ENCODE results near the gene AIFM3.
"Not testable (repeated sequence)": the region's sequence is repeated elsewhere in the genome, so short reads cannot be mapped to it uniquely, and the experiment has no call there.

The AIFM3 gene, protein sequence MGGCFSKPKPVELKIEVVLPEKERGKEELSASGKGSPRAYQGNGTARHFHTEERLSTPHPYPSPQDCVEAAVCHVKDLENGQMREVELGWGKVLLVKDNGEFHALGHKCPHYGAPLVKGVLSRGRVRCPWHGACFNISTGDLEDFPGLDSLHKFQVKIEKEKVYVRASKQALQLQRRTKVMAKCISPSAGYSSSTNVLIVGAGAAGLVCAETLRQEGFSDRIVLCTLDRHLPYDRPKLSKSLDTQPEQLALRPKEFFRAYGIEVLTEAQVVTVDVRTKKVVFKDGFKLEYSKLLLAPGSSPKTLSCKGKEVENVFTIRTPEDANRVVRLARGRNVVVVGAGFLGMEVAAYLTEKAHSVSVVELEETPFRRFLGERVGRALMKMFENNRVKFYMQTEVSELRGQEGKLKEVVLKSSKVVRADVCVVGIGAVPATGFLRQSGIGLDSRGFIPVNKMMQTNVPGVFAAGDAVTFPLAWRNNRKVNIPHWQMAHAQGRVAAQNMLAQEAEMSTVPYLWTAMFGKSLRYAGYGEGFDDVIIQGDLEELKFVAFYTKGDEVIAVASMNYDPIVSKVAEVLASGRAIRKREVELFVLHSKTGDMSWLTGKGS

DNA sequence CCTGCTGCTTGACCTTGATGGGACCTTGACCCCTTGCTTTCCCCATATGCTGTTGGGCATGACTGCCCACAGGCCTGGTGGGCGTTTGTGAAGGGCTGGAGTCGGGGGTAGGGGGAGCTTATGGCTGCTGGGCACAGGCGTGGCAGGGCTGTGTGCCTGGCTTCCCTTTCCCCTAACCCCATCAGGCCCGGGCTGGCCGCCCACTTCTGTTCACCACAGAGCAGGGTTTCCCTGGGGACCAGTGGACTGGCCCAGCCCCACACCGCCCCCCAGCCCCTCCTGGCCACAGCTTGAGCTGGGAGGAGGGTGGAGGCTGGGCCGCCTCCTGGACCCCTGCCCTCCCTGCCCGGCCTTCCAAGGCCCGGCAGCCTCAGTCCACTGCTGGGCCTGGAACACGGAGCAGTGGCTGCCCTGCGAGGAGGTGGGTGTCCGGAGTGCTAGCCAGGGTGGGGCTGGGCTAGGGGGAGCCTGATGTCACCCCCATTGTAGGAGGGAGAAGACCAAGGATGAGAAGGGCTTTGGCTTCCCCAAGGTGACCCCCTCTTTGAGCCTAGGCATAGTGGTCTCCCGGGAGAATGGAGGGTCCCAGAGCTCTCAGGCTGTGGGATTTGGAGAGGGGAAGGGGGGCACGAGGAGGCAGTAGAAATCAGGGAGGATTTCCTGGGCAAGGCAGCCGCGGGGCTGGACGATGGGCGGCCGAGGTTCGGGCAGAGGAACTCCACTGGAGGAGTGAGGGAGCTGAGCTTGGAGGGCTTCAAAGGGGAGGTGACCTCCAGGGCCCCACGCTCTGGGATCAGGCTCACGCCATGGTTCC, at the start of gene AIFM3:
AIFM3 (plus strand) TSS at position 373 of the 814 bp plus-strand sequence. CDS start 690 bp downstream, outside the sequence.
- DNase-seq: no peak

DNA sequence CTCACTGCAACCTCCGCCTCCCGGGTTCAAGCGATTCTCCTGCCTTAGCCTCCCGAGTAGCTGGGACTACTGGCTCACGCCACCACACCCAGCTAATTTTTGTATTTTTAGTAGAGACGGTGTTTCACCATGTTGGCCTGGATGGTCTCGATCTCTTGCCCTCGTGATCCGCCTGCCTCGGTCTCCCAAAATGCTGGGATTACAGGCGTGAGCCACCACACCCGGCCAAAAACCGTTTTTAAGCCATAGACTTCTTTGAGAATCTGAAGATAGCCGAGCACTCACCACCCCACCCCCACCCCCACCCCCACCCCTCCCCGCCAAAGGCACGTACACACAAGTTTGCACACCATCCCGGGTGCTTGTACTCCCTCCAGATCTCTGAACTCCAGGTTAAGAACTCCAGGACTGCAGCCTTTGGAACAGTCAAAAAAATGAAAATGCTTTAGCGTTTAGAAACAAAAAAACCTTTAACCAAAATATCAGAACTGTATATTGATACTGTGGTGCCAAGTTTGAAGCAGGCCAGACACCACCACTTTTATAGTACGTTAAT, 48.3 kb upstream of the AIFM3 start:
- DNase-seq: no peak

DNA sequence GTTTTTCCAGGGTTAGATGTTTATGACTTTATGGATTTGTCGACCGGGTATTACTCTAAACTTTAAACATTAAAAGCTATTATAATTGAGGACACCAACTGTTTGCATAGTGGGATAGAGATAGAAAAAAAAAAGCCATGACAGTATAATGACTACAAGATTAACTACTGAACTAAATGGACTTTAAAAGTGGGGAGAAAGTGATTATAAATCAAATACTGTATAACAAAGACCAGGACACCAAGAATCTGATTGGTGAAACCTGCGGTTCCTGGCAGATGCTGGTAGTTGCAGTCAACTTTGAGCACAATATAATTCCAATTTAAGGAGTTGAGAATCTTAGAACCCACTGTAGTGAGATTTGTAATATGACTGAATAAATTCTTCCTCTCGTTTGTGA, 47.3 kb upstream of the AIFM3 start:
- DNase-seq: no peak

DNA sequence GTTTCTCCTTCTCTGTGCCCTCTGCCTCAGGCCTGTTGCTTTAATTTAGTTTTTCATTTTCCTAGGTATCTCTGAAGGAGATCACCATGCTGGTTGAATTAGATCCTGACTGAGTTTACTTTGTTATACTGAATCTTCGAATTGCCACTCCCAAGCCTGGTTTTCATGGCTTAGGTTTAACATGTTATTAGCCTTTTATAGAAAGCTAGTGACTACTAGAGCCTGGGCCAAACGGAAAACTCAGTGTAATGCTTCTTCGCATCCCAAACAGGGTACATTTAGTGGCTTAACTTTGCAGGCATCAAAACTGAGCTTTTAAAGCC, 46.2 kb upstream of the AIFM3 start:
- DNase-seq: no peak

DNA sequence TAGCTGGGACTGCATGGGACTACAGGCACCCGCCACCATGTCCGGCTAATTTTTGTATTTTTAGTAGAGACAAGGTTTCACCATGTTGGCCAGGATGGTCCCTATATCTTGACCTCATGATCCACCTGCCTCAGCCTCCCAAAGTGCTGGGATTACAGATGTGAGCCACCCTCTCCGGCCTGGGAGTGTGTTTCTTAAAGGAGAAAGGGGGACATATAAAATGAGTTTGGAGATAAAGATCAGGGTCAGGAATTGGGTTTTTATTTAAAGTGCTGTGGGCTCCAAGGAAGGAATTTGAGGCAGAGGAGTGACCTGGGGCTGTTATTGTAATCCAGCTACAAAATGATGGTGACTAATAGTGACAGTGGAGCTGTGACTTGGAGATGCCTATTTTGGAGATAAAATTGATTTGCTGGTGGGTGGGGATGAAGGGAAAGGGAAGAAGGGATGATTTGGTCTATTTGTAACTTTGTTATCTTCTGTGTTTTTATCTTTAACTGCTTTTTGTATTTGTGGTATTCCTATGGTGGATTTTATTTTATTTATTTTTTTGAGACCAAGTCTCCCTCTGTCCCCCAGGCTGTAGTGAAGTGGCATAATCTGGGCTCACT, 44.8 kb upstream of the AIFM3 start:
- no peak for DNase-seq

DNA sequence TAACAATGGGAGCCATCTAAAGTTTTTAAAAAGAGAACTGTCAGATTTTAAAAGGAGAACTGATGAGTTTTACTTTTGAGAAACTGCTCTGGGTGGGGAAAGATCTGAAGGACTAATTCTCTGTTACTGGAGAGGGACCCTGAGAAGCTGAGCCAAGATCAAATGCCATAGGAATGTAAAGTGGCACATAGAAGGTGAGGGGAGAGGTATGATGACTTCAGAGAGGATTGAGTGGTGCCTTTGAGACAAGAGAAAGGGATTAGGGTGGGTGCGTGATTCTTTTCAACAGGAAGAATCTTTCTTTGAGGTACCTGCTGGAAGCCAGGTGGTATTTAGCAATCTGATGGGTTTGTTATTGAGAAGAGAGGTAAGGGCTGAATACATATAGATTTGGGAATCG, 40.8 kb upstream of the AIFM3 start:
- no peak for DNase-seq

DNA sequence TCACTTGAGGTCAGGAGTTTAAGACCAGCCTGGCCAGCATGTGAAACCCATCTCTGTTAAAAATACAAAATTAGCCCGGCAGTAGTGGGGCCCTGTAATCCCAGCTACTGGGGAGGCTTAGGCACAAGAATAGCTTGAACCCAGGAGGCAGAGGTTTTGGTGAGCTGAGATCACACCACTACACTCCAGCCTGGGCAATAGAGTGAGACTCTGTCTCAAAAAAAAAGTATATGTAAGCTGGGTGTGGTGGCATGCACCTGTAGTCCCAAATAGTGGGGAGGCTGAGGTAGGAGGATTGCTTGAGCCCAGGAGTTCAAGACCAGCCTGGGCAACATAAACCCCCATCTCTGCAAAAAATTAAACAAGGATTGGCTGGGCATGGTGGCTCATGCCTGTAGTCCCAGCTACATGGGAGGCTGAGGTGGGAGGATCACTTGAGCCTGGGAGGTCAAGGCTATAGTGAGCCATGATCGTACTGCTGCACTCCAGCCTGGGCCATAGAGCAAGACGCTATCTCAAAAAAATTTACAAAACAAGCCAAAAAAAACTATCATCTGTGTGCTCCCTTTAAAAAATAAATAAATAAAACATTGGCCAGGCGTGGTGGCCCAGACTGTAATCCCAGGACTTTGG, 39.0 kb upstream of the AIFM3 start:
- no peak for DNase-seq

DNA sequence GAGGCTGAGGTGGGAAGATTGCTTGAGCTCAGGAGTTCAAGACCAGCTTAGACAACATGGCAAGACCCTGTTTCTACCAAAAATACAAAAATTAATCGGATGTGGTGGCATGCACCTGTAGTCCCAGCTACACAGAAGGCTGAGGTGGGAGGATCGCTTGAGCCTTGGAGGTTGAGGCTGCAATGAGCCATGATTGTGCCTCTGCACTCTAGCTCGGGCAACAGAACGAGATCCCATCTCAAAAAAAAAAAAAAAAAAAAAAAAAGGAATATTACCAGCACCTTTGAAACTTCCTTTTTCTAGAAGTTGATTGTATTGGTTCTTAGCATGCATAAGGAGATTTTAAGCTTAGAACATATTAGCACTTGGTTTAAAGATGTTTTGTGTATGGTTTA, 38.5 kb upstream of the AIFM3 start:
- DNase-seq: no peak

DNA sequence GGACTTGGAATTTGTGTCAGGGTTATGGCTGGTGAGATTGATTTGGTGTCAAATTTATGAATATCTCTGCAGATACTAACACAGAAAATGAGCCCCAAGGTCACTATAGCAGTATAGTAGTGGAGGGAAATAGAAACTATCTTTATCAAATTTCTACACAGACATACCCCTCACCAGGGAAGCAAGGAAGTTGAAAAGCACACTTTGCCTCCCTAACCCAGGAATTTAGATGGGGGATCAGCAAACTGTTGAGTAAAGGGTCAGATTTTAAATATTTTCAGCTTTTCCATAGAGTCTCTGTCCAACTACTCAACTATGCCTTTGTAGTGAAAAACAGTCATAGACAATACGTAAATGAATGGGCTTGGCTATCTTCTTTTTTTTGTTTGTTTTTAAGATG, 37.1 kb upstream of the AIFM3 start:
- no peak for DNase-seq

DNA sequence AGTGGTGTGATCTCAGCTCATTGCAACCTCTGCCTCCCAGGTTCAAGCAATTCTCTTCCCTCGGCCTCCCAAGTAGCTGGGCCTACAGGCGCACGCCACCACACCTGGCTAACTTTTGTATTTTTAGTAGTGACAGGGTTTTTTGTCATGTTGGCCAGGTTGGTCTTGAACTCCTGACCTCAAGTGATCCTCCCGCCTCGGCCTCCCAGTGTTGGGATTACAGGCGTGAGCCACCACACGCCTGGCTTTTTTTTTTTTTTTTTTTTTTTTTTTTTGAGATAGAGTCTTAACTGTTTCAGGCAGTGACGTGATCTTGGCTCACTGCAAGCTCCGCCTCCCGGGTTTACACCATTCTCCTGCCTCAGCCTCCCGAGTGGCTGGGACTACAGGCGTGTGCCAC, 36.6 kb upstream of the AIFM3 start:
- not testable (repeated sequence) for DNase-seq

DNA sequence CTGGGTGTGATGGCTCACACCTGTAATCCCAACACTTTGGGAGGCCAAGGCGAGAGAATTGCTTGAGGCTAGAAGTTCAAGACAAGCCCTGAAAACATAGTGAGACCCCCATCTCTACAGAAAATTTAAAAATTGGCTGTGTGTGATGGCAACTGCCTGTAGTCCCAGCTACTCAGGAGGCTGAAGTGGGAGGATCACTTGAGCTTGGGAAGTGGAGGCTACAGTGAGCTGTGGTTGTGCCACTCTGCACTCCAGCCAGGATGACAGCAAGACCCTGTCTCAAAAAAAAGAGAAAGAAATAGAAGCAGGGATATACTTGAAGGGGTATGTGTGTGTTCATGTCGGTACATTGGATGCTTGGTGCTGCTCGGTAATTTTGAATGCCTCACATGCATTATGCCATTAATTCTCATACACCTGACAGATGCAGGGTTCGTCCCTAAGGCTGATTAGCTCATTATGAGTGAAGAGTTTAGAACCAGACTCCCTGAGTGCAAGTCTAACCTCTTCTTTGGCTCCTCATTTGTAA, 35.9 kb upstream of the AIFM3 start:
- DNase-seq: no peak

DNA sequence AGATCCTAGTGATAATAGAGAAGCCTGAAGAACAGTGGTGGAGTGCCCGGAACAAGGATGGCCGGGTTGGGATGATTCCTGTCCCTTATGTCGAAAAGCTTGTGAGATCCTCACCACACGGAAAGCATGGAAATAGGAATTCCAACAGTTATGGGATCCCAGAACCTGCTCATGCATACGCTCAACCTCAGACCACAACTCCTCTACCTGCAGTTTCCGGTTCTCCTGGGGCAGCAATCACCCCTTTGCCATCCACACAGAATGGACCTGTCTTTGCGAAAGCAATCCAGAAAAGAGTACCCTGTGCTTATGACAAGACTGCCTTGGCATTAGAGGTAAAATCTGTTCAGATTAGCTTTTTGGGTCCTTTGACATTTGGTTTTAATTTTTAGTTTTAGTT, 33.1 kb upstream of the AIFM3 start:
- DNase-seq: no peak

DNA sequence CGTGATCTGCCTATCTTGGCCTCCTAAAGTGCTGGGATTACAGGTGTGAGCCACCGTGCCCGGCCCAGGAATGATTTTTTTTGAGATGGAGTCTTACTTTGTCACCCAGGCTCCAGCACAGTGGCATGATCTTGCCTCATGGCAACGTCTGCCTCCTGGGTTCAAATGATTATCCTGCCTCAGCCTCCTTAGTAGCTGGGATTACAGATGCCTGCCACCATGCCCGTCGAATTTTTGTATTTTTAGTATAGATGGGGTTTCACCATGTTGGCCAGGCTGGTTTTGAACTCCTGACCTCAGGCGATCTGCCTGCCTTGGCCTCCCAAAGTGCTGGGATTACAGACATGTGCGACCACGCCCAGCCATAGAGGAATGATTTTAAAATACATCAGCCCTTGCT, 32.0 kb upstream of the AIFM3 start:
- DNase-seq: not testable (repeated sequence)

DNA sequence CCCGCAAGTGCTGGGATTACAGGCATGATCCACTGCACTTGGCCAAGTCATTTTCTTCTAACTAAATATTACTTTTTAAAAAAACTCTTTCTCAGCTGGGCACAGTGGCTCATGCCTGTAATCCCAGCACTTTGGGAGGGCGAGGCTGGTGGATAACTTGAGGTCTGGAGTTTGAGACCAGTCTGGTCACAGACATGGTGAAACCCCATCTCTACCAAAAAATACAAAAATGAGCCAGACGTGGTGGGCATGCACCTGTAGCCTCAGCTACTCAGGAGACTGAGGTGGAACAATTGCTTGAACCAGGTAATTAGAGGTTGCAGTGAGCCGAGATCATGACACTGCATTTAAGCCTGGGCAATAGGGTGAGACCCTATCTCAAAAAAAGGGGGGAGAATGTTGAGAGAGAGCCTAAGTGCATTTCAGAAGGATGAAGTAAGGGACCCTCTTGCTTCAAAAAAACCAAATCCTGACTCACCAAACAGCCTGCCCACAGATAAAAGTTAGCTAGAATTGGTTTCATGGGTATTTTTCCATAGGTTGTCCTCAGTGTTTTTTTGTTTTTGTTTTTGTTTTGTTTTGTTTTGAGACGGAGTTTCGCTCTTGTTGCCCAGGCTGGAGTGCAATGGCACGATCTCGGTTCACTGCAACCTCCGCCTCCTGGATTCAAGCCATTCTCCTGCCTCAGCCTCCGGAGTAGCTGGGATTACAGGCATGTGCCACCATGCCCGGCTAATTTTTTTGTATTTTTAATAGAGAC, 31.1 kb upstream of the AIFM3 start:
- DNase-seq: not testable (repeated sequence)

DNA sequence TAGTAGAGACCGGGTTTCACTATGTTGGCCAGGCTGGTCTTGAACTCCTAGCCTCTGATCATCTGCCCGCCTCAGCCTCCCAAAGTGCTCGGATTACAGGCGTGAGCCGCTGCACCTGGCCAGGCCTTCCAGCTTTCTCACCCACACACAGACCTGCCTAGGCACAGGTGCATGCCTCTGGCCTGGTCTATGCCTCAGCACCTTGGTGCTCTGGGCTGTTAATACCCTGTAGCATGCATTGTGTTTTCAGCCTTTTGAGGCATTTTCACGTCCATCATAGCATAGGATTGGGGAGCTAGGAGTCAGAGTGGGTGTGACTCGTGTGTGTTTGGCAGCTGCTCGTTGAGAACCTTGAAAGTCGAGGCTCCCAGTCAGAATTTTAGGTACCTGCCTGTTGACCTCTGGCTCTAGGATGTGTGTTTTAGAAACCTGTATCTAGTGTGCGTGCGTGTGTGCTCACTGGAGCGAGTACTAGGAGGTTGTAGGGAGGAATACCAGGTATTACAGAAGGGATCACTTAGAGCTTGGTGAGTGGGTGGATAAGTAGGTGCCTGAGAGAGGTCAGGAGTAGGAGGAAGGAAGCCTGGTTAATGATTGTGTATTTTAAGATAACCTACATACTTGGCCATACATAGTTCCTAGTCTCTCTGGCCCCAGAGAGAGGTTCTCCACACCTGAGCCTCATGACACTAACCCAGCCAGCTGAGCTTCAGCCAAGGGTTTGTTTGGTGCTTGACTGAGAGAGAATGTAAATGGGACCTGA, 29.8 kb upstream of the AIFM3 start:
- DNase-seq: no peak

DNA sequence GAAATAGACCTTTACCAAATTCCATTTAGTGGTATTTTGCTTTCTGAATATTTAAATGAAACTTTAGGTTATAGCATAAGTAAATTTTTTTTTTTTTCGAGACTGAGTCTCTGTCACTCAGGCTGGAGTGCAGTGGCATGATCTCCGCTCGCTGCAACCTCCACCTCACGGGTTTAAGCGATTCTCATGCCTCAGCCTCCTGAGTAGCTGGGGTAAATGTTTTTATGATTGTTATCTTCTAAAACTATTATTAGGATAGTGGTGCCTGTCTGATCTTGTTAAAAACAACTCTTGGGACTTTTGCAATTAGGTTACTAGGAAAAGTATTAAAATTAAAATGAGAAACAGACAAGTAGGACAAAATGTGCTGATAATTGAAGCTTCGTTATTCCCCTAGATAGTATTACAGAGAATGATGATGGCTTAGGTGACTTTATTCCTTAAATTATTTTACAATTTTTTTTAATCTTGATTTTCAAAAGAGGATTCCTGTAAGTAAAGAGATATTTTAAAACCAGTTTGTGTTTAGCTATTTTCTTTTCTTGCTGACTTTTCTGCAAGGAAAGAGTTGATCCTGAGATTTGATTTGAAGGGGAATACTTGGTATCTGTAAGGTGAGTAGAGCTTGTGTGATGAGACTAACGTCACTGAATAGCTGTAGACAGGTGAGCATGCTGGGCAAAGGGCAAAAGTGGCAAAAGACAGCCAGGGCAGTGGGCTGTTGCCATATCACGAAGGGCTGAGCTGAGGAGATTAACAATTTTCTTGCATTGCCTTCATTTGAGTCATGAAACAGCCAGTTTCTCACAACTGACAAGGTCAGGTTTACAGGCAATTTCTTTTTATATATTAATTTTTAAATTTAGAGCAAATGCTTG, 29.0 kb upstream of the AIFM3 start:
- DNase-seq: no peak

DNA sequence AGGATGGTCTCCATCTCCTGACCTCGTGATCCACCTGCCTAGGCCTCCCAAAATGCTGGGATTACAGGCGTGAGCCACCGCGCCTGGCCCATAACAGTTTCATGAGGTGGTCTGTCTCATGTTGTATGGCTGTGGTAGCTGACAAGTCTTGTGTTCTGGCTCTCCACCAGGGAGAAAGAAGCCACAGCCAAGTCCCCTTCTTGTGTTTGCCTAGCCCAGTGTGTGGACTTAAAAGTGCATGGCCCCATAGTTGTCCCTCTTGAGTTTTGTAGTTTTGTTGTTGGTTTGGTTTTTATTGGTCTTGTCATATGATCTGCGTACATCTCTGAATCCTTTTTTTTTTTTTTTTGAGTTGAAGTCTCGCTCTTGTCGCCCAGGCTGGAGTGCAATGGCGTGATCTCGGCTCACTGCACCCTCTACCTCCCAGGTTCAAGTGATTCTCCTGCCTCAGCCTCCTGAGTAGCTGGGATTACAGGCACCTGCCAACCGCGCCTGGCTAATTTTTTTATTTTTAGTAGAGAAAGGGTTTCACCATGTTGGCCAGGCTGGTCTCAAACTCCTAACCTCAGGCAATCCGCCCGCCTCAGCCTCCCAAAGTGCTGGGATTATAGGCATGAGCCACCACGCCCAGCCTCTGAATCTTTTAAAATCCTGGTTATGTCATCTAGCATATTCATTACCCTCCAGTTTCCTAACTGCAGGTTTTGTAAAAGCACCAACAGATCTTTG, 27.4 kb upstream of the AIFM3 start:
- DNase-seq: not testable (repeated sequence)

DNA sequence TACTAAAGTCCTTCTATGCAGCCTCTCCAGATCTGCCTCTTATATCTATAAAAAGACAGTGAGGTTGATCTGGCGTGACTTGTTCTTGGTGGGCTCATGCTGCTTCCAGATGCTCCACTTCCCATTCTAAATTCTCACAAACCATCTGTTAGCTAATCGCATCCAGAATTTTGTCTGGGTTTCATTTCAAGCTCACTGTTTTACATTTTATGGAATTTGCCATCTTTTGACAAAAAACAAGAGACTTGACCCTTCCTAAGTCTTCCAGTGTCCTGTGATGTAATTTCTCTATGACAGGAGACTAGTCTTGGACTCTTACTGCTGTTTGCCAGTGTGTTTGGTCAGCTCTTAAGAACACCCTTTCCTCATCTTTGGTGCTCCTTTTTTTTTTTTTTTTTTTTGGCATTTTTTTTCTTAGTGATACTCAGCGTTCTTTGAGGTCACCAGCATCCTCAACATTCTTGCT, 26.8 kb upstream of the AIFM3 start:
- DNase-seq: no peak

DNA sequence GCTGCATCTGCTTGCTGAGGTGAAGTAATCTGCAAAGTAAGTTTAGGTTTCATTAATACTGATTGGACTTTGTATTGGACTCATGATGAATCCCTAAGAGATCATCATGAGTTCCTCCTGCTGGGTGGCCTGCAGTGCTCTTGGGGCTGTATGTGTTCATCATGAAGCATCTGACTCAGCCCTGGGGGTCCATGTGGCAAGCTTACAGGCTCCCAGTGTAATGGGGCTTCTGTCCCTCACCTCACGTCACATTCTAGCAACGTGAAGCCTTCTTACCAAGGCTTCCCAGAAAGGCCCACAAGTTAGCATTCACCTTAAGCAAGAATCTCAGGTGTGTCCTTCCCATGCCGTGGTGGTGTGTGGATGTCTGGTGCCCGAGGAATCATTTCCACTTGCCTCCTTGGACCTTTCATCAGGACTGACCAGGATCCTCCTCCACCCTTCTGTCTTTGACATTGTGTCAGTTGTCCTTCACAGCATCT, 26.1 kb upstream of the AIFM3 start:
- DNase-seq: no peak

All from CD4-positive, alpha-beta T cell treated with Interleukin-10 for 1 hour (primary cell).